Activated B cell treated with CpG ODN at 0.5 μM for 24 hours (primary cell): Measurements from ENCODE around the gene BEND2. TPM values are rescaled to one million over a fixed set of nuclear protein-coding genes. Genes with fewer than 3 reads are reported as not detected.

ENCODE experiments used
- ATAC-seq: fragments of 200-7000 bp; cut with Tn5 transposase; one replicate; pipeline ENCODE4 v1.10.0; 2021; ENCODE audit warnings: low read depth, mild to moderate bottlenecking, moderate library complexity
- CTCF ChIA-PET: fragments of 350-600 bp; sonication (Branson Sonifier 250); formaldehyde crosslinking; loops from one replicate; lab custom pipeline; 2021; ENCODE audit warnings: antibody characterized with exemption; lab: Charles Lee
- POLR2A ChIA-PET: fragments of 350-600 bp; sonication (Branson Sonifier 250); formaldehyde crosslinking; loops from one replicate; lab custom pipeline; 2021; ENCODE audit warnings: antibody characterized with exemption; lab: Charles Lee
- DNase-seq: peaks from one replicate; pipeline ENCODE4 v3.0.0; 2022
- H3K27ac Mint-ChIP-seq: one replicate; pipeline ENCODE4 v1.8.0; 2020; ENCODE audit warnings: mixed read lengths
- H3K27me3 Mint-ChIP-seq: one replicate; pipeline ENCODE4 v1.8.0; 2021; ENCODE audit warnings: mixed read lengths
- H3K36me3 Mint-ChIP-seq: one replicate; pipeline ENCODE4 v1.8.0; 2021; ENCODE audit warnings: low read depth, mixed read lengths
- H3K4me1 Mint-ChIP-seq: one replicate; pipeline ENCODE4 v1.8.0; 2021; ENCODE audit warnings: mixed read lengths
- H3K4me3 Mint-ChIP-seq: one replicate; pipeline ENCODE4 v1.8.0; 2020; ENCODE audit warnings: mild to moderate bottlenecking, mixed read lengths
- H3K9me3 Mint-ChIP-seq: one replicate; pipeline ENCODE4 v1.8.0; 2020; ENCODE audit warnings: mixed read lengths
- intact Hi-C: fragments of 100-400 bp; cut with micrococcal nuclease; formaldehyde crosslinking; loops from one replicate; pipeline ENCODE4 v1.15.1; 2024
- total RNA-seq: library from RNA; stranded (reverse); gene quantifications from 2 replicates; pipeline ENCODE4 v1.2.3, GENCODE V29; 2022
- TF ChIP-seq, protein P1 (sequence below): fragments of 200-600 bp; IDR thresholded peaks from one replicate; pipeline ENCODE4 v1.8.0; 2022; ENCODE audit warnings: antibody characterized with exemption, mild to moderate bottlenecking

Gene BEND2
- total RNA-seq, 1 donor from 2014 or later: not detected

DNA sequence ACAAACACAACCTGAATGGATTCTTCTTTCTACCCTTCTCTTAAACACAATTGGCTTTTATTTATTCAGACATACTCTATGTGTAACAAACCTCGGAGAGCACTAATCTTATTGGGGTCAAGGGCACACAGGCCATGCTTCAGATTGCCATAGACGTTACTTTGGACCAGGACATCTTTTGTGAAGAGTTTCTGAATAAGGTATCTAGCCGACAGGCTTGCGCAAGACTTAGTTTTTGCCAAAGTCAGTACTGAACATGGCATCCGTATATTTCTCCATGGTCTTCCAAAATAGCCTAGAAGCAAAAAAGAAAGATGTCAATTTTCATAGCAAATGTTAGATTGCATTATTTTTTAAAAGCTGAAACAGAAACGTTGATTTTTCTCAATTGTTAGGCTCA is 49.8 kb downstream of the BEND2 start:
- CTCF ChIA-PET: no interaction called here
- no peak for DNase-seq
- Mint-ChIP-seq H3K4me3 (no peak overlapping the region), H3K9me3 (no peaks in the 10 kb centered on the region), H3K27me3 (no peaks in the 10 kb centered on the region), H3K4me1 (no peaks in the 10 kb centered on the region), H3K36me3 (no peaks in the 10 kb centered on the region), H3K27ac (no peak overlapping the region)
- intact Hi-C loops: no loop called here
- TF ChIP-seq, protein P1, sequence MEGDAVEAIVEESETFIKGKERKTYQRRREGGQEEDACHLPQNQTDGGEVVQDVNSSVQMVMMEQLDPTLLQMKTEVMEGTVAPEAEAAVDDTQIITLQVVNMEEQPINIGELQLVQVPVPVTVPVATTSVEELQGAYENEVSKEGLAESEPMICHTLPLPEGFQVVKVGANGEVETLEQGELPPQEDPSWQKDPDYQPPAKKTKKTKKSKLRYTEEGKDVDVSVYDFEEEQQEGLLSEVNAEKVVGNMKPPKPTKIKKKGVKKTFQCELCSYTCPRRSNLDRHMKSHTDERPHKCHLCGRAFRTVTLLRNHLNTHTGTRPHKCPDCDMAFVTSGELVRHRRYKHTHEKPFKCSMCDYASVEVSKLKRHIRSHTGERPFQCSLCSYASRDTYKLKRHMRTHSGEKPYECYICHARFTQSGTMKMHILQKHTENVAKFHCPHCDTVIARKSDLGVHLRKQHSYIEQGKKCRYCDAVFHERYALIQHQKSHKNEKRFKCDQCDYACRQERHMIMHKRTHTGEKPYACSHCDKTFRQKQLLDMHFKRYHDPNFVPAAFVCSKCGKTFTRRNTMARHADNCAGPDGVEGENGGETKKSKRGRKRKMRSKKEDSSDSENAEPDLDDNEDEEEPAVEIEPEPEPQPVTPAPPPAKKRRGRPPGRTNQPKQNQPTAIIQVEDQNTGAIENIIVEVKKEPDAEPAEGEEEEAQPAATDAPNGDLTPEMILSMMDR: no peak
- POLR2A ChIA-PET: no interaction called here
- ATAC-seq: no peak

DNA sequence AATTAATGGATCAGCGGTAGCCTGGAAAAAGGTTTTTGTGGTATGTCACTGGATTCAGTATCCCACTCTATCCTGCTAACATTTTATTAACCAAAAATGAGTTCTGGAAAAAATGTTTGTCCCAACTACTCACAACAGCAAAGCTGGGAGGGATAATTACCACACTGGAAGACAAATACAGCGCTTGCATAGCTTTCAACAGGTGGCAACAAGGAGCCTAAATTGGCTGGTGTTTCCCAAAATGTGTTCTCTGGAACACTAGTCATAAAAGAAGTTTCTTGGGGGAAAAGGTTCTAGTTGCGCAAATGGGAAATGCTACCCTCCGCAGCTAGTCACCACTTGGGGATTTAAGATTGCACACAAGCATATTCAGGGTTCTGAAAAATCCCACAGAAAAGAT is 54.6 kb downstream of the BEND2 start:
- ChIA-PET CTCF (no interaction called here), POLR2A (no interaction called here)
- TF ChIP-seq, protein P1: no peak
- intact Hi-C loops: no loop called here
- Mint-ChIP-seq H3K27ac (no peak overlapping the region), H3K4me3 (no peak overlapping the region), H3K4me1 (no peaks in the 10 kb centered on the region), H3K27me3 (no peaks in the 10 kb centered on the region), H3K36me3 (no peaks in the 10 kb centered on the region), H3K9me3 (no peaks in the 10 kb centered on the region)
- DNase-seq: no peak
- no peak for ATAC-seq

DNA sequence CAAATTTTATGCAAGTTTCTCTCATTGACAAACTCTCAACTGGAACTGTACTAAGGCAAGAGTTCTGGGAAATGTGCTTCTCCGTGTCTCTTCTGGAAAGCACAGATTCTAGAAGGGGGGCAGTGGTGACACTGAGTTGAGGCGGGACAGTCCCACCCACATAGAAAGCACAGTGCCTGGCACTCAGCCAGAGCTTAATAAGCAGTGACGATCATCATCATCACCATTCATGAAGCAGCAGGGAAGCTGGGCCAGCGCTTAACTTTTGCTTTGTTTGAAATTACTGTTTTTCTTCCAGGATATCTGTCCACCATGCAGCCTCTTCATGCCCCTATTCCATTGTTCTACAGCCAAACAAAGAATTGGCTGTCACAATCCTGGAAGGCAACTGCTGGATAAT is 60.3 kb downstream of the BEND2 start:
- intact Hi-C loops: no loop called here
- Mint-ChIP-seq H3K9me3 (no peaks in the 10 kb centered on the region), H3K36me3 (no peaks in the 10 kb centered on the region), H3K27ac (no peak overlapping the region), H3K27me3 (no peaks in the 10 kb centered on the region), H3K4me1 (no peaks in the 10 kb centered on the region), H3K4me3 (no peak overlapping the region)
- CTCF ChIA-PET: no interaction called here
- ATAC-seq (no peak), DNase-seq (no peak)
- POLR2A ChIA-PET: no interaction called here
- TF ChIP-seq, protein P1: no peak

DNA sequence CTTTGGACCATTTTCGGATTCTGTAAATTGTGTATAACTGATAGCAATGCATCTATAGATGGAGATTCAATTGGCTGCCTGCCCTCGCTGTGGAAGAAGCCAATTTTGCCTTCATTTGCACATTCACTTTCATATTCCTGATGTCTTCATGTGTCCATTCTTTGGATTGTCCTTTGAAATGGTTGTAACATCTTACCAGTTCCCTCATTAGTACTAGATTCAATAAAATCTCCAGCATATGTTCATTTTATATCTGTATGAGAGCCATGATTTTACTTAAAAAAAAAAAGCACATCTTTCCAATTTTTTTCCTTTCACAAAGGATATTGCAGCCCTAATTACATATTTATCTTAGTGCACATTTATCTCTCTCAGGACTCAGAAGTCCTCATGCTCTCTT is 61.7 kb downstream of the BEND2 start:
- ChIA-PET CTCF (no interaction called here), POLR2A (no interaction called here)
- DNase-seq (no peak), ATAC-seq (no peak)
- Mint-ChIP-seq H3K27ac (no peak overlapping the region), H3K36me3 (no peaks in the 10 kb centered on the region), H3K4me1 (no peaks in the 10 kb centered on the region), H3K27me3 (no peaks in the 10 kb centered on the region), H3K9me3 (no peaks in the 10 kb centered on the region), H3K4me3 (no peak overlapping the region)
- TF ChIP-seq, protein P1: no peak
- intact Hi-C loops: no loop called here

DNA sequence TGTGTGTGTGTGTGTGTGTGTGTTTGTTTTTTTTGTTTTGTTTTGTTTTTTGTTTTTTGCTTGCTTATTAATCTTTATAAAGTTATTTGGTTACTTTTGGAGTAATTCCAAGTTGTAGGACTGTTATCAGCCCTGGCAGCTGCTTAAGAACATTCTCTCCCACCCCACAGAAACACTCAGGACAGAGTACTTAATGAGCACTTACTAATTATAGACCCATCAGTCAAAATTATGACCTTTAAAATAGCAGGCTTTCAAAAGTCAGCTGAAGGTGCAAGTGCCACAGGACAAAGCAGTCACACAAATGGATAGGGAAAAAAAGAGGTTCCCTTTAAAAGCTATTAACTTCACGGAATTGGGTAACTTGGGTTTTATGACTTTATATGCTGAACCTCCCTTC is 69.0 kb downstream of the BEND2 start:
- H3K36me3 Mint-ChIP-seq: no peaks in the 10 kb centered on the region
- intact Hi-C loops: no loop called here
- H3K4me3 Mint-ChIP-seq: no peak overlapping the region
- TF ChIP-seq, protein P1: no peak
- ATAC-seq (no peak), DNase-seq (no peak)
- peaks cover 2% of the 10 kb centered on the region for H3K27me3 Mint-ChIP-seq
- H3K27ac Mint-ChIP-seq: no peak overlapping the region
- CTCF ChIA-PET: no interaction called here
- no peaks in the 10 kb centered on the region for H3K9me3 Mint-ChIP-seq
- no peaks in the 10 kb centered on the region for H3K4me1 Mint-ChIP-seq
- POLR2A ChIA-PET: interaction anchor here (0.5 kb wide), 1 partner anchor 1182 kb away, joined by 8 read pairs; no protein-coding TSS in a partner anchor
